Measurements from ENCODE around the gene HAUS3. TPM values are rescaled to one million over a fixed set of nuclear protein-coding genes. Genes with fewer than 3 reads are reported as not detected.

The HAUS3 gene
- total RNA-seq, 2 experiments from 2014 or later, result 23.6 to 23.7 TPM

DNA sequence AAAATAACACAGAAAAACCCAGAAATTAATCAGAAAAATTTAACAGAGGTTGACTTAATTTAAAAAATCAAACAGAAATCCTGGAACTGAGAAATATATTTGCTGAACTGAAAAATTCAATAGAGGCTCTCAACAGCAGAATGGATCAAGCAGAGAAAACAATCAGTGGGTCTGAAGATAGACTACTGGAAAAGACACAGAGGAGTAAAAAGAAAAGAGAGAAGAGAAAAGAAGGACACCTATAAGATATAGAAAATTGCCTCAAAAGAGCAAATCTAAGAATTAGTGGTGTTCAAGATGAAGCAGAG lies 55.1 kb downstream of the HAUS3 start:
- peaks cover 13% of the 10 kb centered on the region for H3K36me3 Mint-ChIP-seq
- H3K27me3 Mint-ChIP-seq, result no peaks in the 10 kb centered on the region
- H3K9me3 Mint-ChIP-seq, result peaks cover 11% of the 10 kb centered on the region
- H3K4me3 Mint-ChIP-seq, result no peak overlapping the region
- DNase-seq, result no peak
- no peak overlapping the region for H3K27ac Mint-ChIP-seq
- H3K4me1 Mint-ChIP-seq, result no peaks in the 10 kb centered on the region

DNA sequence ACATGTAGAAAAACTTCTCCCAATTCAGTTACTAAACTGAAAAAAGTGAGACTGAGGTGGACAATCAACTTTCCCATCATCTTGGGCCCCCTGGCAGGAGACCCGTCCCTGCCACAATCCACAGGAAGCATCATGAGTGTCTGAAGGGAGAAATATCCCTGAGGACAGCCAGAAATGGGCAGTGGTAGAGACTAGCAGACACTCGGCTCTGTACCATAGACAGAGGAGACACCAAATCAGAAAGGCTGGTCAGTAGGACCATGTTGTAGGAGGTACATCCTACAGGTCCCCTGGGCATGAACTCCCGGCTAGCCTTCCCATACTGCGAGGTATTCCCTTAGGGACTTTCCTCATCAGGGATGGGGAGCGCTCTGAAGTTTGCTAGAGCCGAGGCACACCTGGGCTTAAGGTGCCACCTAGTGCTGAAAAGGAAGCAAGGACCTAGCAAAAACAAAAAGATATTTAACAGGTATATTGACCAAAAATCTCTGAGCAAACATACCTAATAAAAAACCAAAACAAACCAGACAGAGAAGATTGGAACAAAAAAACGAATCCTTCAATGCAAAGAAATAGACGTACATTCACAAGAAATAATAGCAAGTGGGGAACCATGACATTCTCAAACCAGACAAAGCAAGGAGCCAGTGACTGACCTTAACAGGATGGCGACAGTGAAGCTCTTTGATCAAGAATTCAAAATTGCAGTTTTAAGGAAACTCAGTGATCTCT lies 55.6 kb downstream of the HAUS3 start:
- Mint-ChIP-seq H3K4me3 (no peak overlapping the region), H3K9me3 (peaks cover 11% of the 10 kb centered on the region), H3K36me3 (peaks cover 14% of the 10 kb centered on the region), H3K4me1 (no peaks in the 10 kb centered on the region), H3K27ac (no peak overlapping the region), H3K27me3 (no peaks in the 10 kb centered on the region)
- DNase-seq, result no peak

DNA sequence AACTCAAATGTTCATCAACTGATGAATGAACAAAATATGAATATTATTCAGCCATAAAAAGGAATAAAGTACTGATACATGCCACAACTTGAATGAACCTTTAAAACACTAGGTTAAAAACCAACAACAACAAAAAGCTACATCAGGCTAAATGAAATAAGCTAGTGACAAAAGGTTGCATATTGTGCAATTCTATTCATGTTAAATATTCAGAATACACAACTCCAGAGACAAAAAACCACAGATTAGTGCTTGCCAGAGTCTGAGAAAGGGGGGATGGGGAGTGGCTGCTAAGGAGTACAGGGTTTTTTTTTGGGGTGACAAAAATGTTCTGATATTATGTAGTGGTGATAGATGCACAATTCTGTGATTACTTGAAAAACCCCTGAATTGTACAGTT lies 58.5 kb downstream of the HAUS3 start:
- Mint-ChIP-seq H3K27me3 (no peaks in the 10 kb centered on the region), H3K36me3 (peaks cover 12% of the 10 kb centered on the region), H3K27ac (no peak overlapping the region), H3K4me3 (no peak overlapping the region), H3K9me3 (peaks cover 11% of the 10 kb centered on the region), H3K4me1 (no peaks in the 10 kb centered on the region)
- no peak for DNase-seq

DNA sequence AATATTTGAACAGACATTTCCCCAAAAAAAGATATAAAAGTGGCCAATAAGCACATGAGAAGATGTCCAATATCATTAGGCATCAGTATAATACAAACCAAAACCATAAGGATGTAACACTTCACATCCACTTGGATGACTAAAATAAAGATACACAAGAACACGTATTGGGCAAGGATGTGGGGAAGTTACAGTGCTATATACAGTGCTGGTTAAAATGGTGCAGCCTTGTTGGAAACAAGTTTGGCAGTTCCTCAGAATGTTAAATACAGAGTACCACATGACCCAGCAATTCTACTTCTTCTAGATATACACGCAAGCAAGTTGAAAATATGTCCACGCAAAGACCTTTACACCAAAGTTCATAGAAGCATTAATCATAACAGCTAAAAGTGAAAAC lies 58.9 kb downstream of the HAUS3 start:
- Mint-ChIP-seq H3K9me3 (peaks cover 11% of the 10 kb centered on the region), H3K27ac (no peak overlapping the region), H3K4me1 (no peaks in the 10 kb centered on the region), H3K36me3 (peaks cover 12% of the 10 kb centered on the region), H3K4me3 (no peak overlapping the region), H3K27me3 (no peaks in the 10 kb centered on the region)
- no peak for DNase-seq

DNA sequence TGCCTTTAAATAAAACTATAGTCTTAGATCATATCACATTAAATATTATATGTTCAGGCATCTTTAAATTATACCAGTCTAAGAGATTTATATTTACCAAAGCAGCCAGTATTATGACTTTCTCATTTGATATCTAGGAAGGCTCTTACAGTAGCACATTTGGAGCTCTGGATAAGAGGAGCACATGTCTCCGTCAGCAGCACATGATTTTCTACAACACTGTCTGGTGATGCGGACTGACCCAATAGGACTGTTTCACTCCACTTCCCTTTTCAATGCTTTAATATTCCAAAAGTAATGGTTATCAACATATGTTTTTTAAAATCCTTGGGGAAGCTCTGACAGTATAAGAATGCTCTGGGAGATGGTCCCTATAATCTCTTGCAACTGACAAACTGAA lies 61.5 kb downstream of the HAUS3 start:
- no peak overlapping the region for H3K27ac Mint-ChIP-seq
- no peak for DNase-seq
- peaks cover 4% of the 10 kb centered on the region for H3K36me3 Mint-ChIP-seq
- H3K4me3 Mint-ChIP-seq, result no peak overlapping the region
- H3K4me1 Mint-ChIP-seq, result no peaks in the 10 kb centered on the region
- no peaks in the 10 kb centered on the region for H3K27me3 Mint-ChIP-seq
- peaks cover 5% of the 10 kb centered on the region for H3K9me3 Mint-ChIP-seq

DNA sequence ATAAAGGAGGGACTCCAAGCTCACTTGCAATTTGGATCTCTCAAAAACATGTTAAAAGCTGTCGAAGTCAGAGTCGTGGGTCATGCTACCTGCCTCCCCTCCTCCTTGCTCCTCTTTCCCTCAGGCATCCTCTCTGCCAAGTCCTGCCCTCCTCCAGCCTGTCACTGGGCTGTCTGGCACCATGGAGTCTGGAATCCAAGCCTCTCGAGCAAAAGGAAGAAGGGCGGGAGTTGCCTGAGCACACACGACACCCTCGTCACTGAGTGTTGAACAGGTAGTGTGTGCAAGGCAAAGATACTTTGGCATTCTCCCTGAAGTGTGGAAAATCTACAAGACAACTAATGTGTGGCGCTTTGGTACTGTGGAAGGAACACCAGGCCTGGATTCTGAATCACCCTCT lies 62.2 kb downstream of the HAUS3 start:
- H3K4me3 Mint-ChIP-seq, result no peak overlapping the region
- no peak overlapping the region for H3K27ac Mint-ChIP-seq
- peaks cover 5% of the 10 kb centered on the region for H3K9me3 Mint-ChIP-seq
- peaks cover 4% of the 10 kb centered on the region for H3K36me3 Mint-ChIP-seq
- DNase-seq, result no peak
- H3K4me1 Mint-ChIP-seq, result no peaks in the 10 kb centered on the region
- H3K27me3 Mint-ChIP-seq, result no peaks in the 10 kb centered on the region

DNA sequence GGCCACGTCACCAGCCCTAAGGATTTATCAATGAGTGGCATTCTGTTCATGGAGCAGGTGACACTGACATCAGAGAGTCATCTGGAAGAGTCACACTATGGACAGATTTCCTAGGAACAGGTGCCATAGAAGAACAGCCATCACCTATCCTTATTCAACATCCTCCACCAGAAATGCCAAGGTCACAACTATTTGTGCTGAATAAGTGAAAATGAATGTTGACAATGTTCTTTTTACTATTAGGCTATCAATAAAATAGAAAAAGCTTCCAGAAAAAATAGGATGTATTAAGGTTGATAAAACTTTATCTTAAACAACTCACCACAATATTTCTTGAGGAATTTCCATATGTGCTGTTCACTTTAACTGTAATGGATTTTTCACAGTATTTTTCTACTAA lies 62.9 kb downstream of the HAUS3 start:
- H3K27ac Mint-ChIP-seq, result no peak overlapping the region
- peaks cover 5% of the 10 kb centered on the region for H3K9me3 Mint-ChIP-seq
- DNase-seq, result no peak
- no peaks in the 10 kb centered on the region for H3K4me1 Mint-ChIP-seq
- peaks cover 4% of the 10 kb centered on the region for H3K36me3 Mint-ChIP-seq
- no peak overlapping the region for H3K4me3 Mint-ChIP-seq
- no peaks in the 10 kb centered on the region for H3K27me3 Mint-ChIP-seq

Other genes with a start within 250 kb of the HAUS3 start
- 10 to 100 TPM; 44.8 to 46.2 TPM for gene NELFA, start 233.1 kb downstream of the HAUS3 start, total RNA-seq
- under 1 TPM; 0.56 to 0.60 TPM for gene NAT8L, start 182.8 kb downstream of the HAUS3 start, total RNA-seq
- 1 to 10 TPM in 1 of 2 experiments, under 1 TPM in 1; 0.92 to 1.0 TPM for gene POLN, start within 50 bp of the HAUS3 start, total RNA-seq
- gene MXD4, start 20.0 kb upstream of the HAUS3 start, total RNA-seq, result 1 to 10 TPM in 1 of 2 experiments, under 1 TPM in 1; 0.78 to 1.2 TPM
- gene ZFYVE28, start 176.5 kb upstream of the HAUS3 start, total RNA-seq, result 1 to 10 TPM; 3.8 to 4.6 TPM
- not detected for gene CFAP99, start 176.8 kb upstream of the HAUS3 start, total RNA-seq
- 10 to 100 TPM; 93.3 to 94.5 TPM for gene RNF4, start 227.0 kb upstream of the HAUS3 start, total RNA-seq